ENCODE data around the gene TGFBR3.

The TGFBR3 gene

GRCh38 chr1:91715416-91716000 is 170.4 kb downstream of the TGFBR3 start:
- H3K36me3 Mint-ChIP-seq (ENCODE audit: low read depth), result peaks cover 74% of the 10 kb centered on the region
- H3K9me3 Mint-ChIP-seq, result no peaks in the 10 kb centered on the region
- TF ChIP-seq CTCF (IDR thresholded peaks at IDR 0.05; ENCODE audit: unreplicated experiment in 3 of 3), result no peak
- no peaks in the 10 kb centered on the region for H3K27me3 Mint-ChIP-seq (ENCODE audit: low read depth)
- peak overlapping the region in 1 of 3 experiments; percentile 9 for H3K27ac Mint-ChIP-seq
- no peak overlapping the region for H3K4me3 Mint-ChIP-seq
- H3K4me1 Mint-ChIP-seq, result peaks cover 41% of the 10 kb centered on the region

- no peaks in the 10 kb centered on the region for H3K9me3 Mint-ChIP-seq
- H3K4me3 Mint-ChIP-seq, result no peak overlapping the region
- peaks cover 75% of the 10 kb centered on the region for H3K36me3 Mint-ChIP-seq (ENCODE audit: low read depth)
- H3K4me1 Mint-ChIP-seq, result peaks cover 41% of the 10 kb centered on the region
- peak overlapping the region in 2 of 3 experiments; percentile 9 to 33 for H3K27ac Mint-ChIP-seq
- no peaks in the 10 kb centered on the region for H3K27me3 Mint-ChIP-seq (ENCODE audit: low read depth)
- no peak for TF ChIP-seq CTCF (IDR thresholded peaks at IDR 0.05; ENCODE audit: unreplicated experiment in 3 of 3)
Measured at GRCh38 chr1:91714867-91715381, 171.0 kb downstream of the TGFBR3 start.

GRCh38 chr1:91712981-91713841 is 172.7 kb downstream of the TGFBR3 start:
- Mint-ChIP-seq H3K4me1 (peaks cover 41% of the 10 kb centered on the region), H3K9me3 (no peaks in the 10 kb centered on the region), H3K4me3 (no peak overlapping the region), H3K36me3 (ENCODE audit: low read depth) (peaks cover 64% of the 10 kb centered on the region), H3K27ac (peak overlapping the region; percentile 47 to 80 (median 74)), H3K27me3 (ENCODE audit: low read depth) (no peaks in the 10 kb centered on the region)
- no peak for TF ChIP-seq CTCF (IDR thresholded peaks at IDR 0.05; ENCODE audit: unreplicated experiment in 3 of 3)

GRCh38 chr1:91712393-91712792 is 173.6 kb downstream of the TGFBR3 start:
- H3K4me3 Mint-ChIP-seq, result no peak overlapping the region
- no peaks in the 10 kb centered on the region for H3K9me3 Mint-ChIP-seq
- H3K36me3 Mint-ChIP-seq (ENCODE audit: low read depth), result peaks cover 66% of the 10 kb centered on the region
- peak overlapping the region; percentile 13 to 80 (median 74) for H3K27ac Mint-ChIP-seq
- H3K4me1 Mint-ChIP-seq, result peaks cover 47% of the 10 kb centered on the region
- TF ChIP-seq CTCF (IDR thresholded peaks at IDR 0.05; ENCODE audit: unreplicated experiment in 3 of 3), result no peak
- H3K27me3 Mint-ChIP-seq (ENCODE audit: low read depth), result no peaks in the 10 kb centered on the region

- Mint-ChIP-seq H3K27me3 (ENCODE audit: low read depth) (no peaks in the 10 kb centered on the region), H3K4me3 (no peak overlapping the region), H3K9me3 (no peaks in the 10 kb centered on the region), H3K4me1 (peaks cover 48% of the 10 kb centered on the region), H3K36me3 (ENCODE audit: low read depth) (peaks cover 70% of the 10 kb centered on the region), H3K27ac (peak overlapping the region; percentile 13 to 80 (median 74))
- no peak for TF ChIP-seq CTCF (IDR thresholded peaks at IDR 0.05; ENCODE audit: unreplicated experiment in 3 of 3)
Measured at GRCh38 chr1:91711504-91712247, 174.3 kb downstream of the TGFBR3 start.

Data from nephron (organoid).